ENCODE results near the gene IMMP2L. TPM values are rescaled to one million over a fixed set of nuclear protein-coding genes. Genes with fewer than 3 reads are reported as not detected.

Gene IMMP2L
- total RNA-seq, 4 donors from 2014 or later, result 8.3 to 19.2 (median 17.8) TPM

- ATAC-seq, result no peak
- intact Hi-C loops (cut with DNase I; ENCODE audit: low total_unique reads), result no loop called here
- Histone ChIP-seq H3K9me3 (no peaks in the 10 kb centered on the region), H3K4me1 (no peaks in the 10 kb centered on the region), H3K36me3 (no peaks in the 10 kb centered on the region), H3K27me3 (no peaks in the 10 kb centered on the region), H3K27ac (no peak overlapping the region), H3K4me3 (no peak overlapping the region)
- DNase-seq, result no peak
- TF ChIP-seq CTCF (IDR thresholded peaks at IDR 0.05 in 4 of 5, conservative IDR thresholded peaks at IDR 0.05 in 1 of 5) (no peak), POLR2A (IDR thresholded peaks at IDR 0.05) (no peak)
- in situ Hi-C loops (cut with MboI; ENCODE audit: low sequenced_read_pairs in 4 of 4), result no loop called here
Observed at GRCh38 chr7:111320133-111320532, 242.2 kb downstream of the IMMP2L start.

GRCh38 chr7:111312966-111313365 is 249.3 kb downstream of the IMMP2L start:
- intact Hi-C loops (cut with DNase I; ENCODE audit: low total_unique reads), result no loop called here
- TF ChIP-seq POLR2A (IDR thresholded peaks at IDR 0.05) (no peak), CTCF (IDR thresholded peaks at IDR 0.05 in 4 of 5, conservative IDR thresholded peaks at IDR 0.05 in 1 of 5) (no peak)
- no peak for ATAC-seq
- H3K36me3 ChIP-seq, result no peaks in the 10 kb centered on the region
- DNase-seq, result no peak
- H3K4me3 ChIP-seq, result no peak overlapping the region
- no peaks in the 10 kb centered on the region for H3K4me1 ChIP-seq
- in situ Hi-C loops (cut with MboI; ENCODE audit: low sequenced_read_pairs in 4 of 4), result no loop called here
- H3K9me3 ChIP-seq, result no peaks in the 10 kb centered on the region
- no peak overlapping the region for H3K27ac ChIP-seq
- no peaks in the 10 kb centered on the region for H3K27me3 ChIP-seq

GRCh38 chr7:111308691-111309090 is 253.6 kb downstream of the IMMP2L start:
- in situ Hi-C loops (cut with MboI; ENCODE audit: low sequenced_read_pairs in 4 of 4), result no loop called here
- TF ChIP-seq POLR2A (IDR thresholded peaks at IDR 0.05), result no peak
- TF ChIP-seq CTCF (IDR thresholded peaks at IDR 0.05 in 4 of 5, conservative IDR thresholded peaks at IDR 0.05 in 1 of 5), result no peak

GRCh38 chr7:111301891-111302290 is 260.4 kb downstream of the IMMP2L start:
- H3K4me1 ChIP-seq, result peaks cover 9 to 17% of the 10 kb centered on the region in 2 donors
- intact Hi-C loops (cut with DNase I; ENCODE audit: low total_unique reads) (no loop called here), in situ Hi-C loops (cut with MboI; ENCODE audit: low sequenced_read_pairs in 4 of 4) (no loop called here)
- no peaks in the 10 kb centered on the region for H3K9me3 ChIP-seq
- no peak overlapping the region for H3K4me3 ChIP-seq
- H3K36me3 ChIP-seq, result no peaks in the 10 kb centered on the region
- H3K27me3 ChIP-seq, result no peaks in the 10 kb centered on the region
- H3K27ac ChIP-seq, result no peak overlapping the region
- TF ChIP-seq CTCF (IDR thresholded peaks at IDR 0.05 in 4 of 5, conservative IDR thresholded peaks at IDR 0.05 in 1 of 5) (no peak), POLR2A (IDR thresholded peaks at IDR 0.05) (no peak)
- DNase-seq, result no peak
- no peak for ATAC-seq

More at GRCh38 chr7:111308691-111309090, 253.6 kb downstream of the IMMP2L start:
- no peak overlapping the region for H3K27ac ChIP-seq
- ATAC-seq (no peak), DNase-seq (no peak)
- no peaks in the 10 kb centered on the region for H3K36me3 ChIP-seq
- intact Hi-C loops (cut with DNase I; ENCODE audit: low total_unique reads), result no loop called here
- H3K4me3 ChIP-seq, result no peak overlapping the region
- H3K9me3 ChIP-seq, result no peaks in the 10 kb centered on the region
- no peaks in the 10 kb centered on the region for H3K4me1 ChIP-seq
- no peaks in the 10 kb centered on the region for H3K27me3 ChIP-seq

- DNase-seq (no peak), ATAC-seq (no peak)
- TF ChIP-seq CTCF (IDR thresholded peaks at IDR 0.05 in 4 of 5, conservative IDR thresholded peaks at IDR 0.05 in 1 of 5), result no peak
- in situ Hi-C loops (cut with MboI; ENCODE audit: low sequenced_read_pairs in 4 of 4) (no loop called here), intact Hi-C loops (cut with DNase I; ENCODE audit: low total_unique reads) (no loop called here)
- H3K27ac ChIP-seq, result no peak overlapping the region
- peaks cover 35 to 38% of the 10 kb centered on the region in 2 donors for H3K4me1 ChIP-seq
- H3K9me3 ChIP-seq, result no peaks in the 10 kb centered on the region
- H3K27me3 ChIP-seq, result no peaks in the 10 kb centered on the region
- H3K36me3 ChIP-seq, result no peaks in the 10 kb centered on the region
- H3K4me3 ChIP-seq, result no peak overlapping the region
Observed at GRCh38 chr7:111294494-111294893, 267.8 kb downstream of the IMMP2L start.

Measured in gastrocnemius medialis (tissue), 4 donors.